ENCODE results near the gene IGF2BP3.

GRCh38 chr7:23458044-23458443, 12.2 kb downstream of the IGF2BP3 start:
- TF ChIP-seq, protein P1, sequence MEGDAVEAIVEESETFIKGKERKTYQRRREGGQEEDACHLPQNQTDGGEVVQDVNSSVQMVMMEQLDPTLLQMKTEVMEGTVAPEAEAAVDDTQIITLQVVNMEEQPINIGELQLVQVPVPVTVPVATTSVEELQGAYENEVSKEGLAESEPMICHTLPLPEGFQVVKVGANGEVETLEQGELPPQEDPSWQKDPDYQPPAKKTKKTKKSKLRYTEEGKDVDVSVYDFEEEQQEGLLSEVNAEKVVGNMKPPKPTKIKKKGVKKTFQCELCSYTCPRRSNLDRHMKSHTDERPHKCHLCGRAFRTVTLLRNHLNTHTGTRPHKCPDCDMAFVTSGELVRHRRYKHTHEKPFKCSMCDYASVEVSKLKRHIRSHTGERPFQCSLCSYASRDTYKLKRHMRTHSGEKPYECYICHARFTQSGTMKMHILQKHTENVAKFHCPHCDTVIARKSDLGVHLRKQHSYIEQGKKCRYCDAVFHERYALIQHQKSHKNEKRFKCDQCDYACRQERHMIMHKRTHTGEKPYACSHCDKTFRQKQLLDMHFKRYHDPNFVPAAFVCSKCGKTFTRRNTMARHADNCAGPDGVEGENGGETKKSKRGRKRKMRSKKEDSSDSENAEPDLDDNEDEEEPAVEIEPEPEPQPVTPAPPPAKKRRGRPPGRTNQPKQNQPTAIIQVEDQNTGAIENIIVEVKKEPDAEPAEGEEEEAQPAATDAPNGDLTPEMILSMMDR (conservative IDR thresholded peaks at IDR 0.05), result no peak
- no peak for TF ChIP-seq EZH2 (IDR thresholded peaks at IDR 0.05; ENCODE audit: low read depth)

All from PC-9 (cell line).